Small intestine (tissue), 7 donors: ENCODE measurements around the gene ZFYVE28. TPM values are rescaled to one million over a fixed set of nuclear protein-coding genes. Genes with fewer than 3 reads are reported as not detected.

Source experiments
- DNase-seq, 2 donors: peaks; one replicate each; pipeline versions ENCODE4 v3.0.0 to v3.0.0-alpha.2; 2013
- FAIRE-seq: peaks from 2 replicates; lab custom pipeline; 2012; peaks lifted over from hg19 to GRCh38; lab: Jason Lieb, UNC
- H3K27ac ChIP-seq, 3 donors: one replicate each; pipeline ENCODE4 v1.5.1; 2013; ENCODE audit warnings: low read length in 2 of 3, mild to moderate bottlenecking in 2 of 3, control low read depth in 1 of 3, inconsistent platforms in 1 of 3, low read depth in 1 of 3, moderate library complexity in 1 of 3
- H3K27me3 ChIP-seq, 3 donors: one replicate each; pipeline ENCODE4 v1.6.1; 2013; ENCODE audit warnings: low read length in 3 of 3, inconsistent platforms in 1 of 3; ENCODE audit not compliant: control insufficient read depth in 3 of 3, insufficient read depth in 3 of 3
- H3K36me3 ChIP-seq, 3 donors: one replicate each; pipeline ENCODE4 v1.6.1; 2013; ENCODE audit warnings: low read length in 3 of 3, inconsistent platforms in 1 of 3, low read depth in 1 of 3, mild to moderate bottlenecking in 1 of 3, moderate library complexity in 1 of 3; ENCODE audit not compliant: control insufficient read depth in 3 of 3, insufficient read depth in 2 of 3
- H3K4me1 ChIP-seq, 3 donors: one replicate each; pipeline ENCODE4 v1.6.1; 2013; ENCODE audit warnings: low read length in 2 of 3, inconsistent platforms in 1 of 3, low read depth in 1 of 3, mild to moderate bottlenecking in 1 of 3, moderate library complexity in 1 of 3; ENCODE audit not compliant: control insufficient read depth in 3 of 3, insufficient read depth in 2 of 3
- H3K4me3 ChIP-seq, 3 donors: one replicate each; pipeline ENCODE4 v1.5.1; 2013; ENCODE audit warnings: low read length in 3 of 3, control low read depth in 1 of 3, inconsistent platforms in 1 of 3, low read depth in 1 of 3, mild to moderate bottlenecking in 1 of 3, moderate library complexity in 1 of 3
- H3K9me3 ChIP-seq, 2 donors: one replicate each; pipeline ENCODE4 v1.6.1; 2013; ENCODE audit warnings: low read depth in 1 of 2, low read length in 1 of 2; ENCODE audit not compliant: control insufficient read depth in 2 of 2, insufficient read depth in 1 of 2
- WGBS, 3 donors: extraction: QIAGEN DNeasy Blood & Tissue Kit; methylation state at CpG; one replicate each; pipeline ENCODE4 v1.1.7; 2013; 5-methylcytosine and 5-hydroxymethylcytosine counted together
- polyA plus RNA-seq, 4 donors: library from polyadenylated mRNA; stranded (reverse) in 3 of 4; unstranded in 1 of 4; fragments of 200-250 nt in 3 of 4; fragments of 120-200 nt in 1 of 4; gene quantifications; one replicate each; pipeline versions ENCODE4 v1.2.1 to v1.2.3, GENCODE V29; 2013
- donor health status: healthy with polysubstance abuse.
- donor health status: control.
- donor health status: control.
- donor health status: Bipolar disorder and iron deficiency.
- donor health status: healthy.

Gene ZFYVE28
- polyA plus RNA-seq, 4 donors = 8.6 to 29.5 (median 12.8) TPM

- DNase-seq (no peak), FAIRE-seq (no peak)
- H3K27ac ChIP-seq = peak overlapping the region in 1 of 3 donors; percentile 5
- 83 to 88% (median 83%) methylated on average over 28 of the region's 28 CpGs for WGBS, 3 donors
- H3K4me1 ChIP-seq = peaks cover 0 to 5% (median 0%) of the 10 kb centered on the region in 3 donors
- H3K36me3 ChIP-seq = peaks cover 0 to 9% (median 0%) of the 10 kb centered on the region in 3 donors
- no peaks in the 10 kb centered on the region for H3K9me3 ChIP-seq
- no peak overlapping the region for H3K4me3 ChIP-seq
- H3K27me3 ChIP-seq = no peaks in the 10 kb centered on the region
Measured at GRCh38 chr4:2333916-2334644, 84.4 kb downstream of the ZFYVE28 start.

- Histone ChIP-seq H3K36me3 (peaks cover 0 to 6% (median 0%) of the 10 kb centered on the region in 3 donors), H3K4me1 (peaks cover 0 to 5% (median 0%) of the 10 kb centered on the region in 3 donors), H3K27ac (no peak overlapping the region), H3K4me3 (no peak overlapping the region), H3K27me3 (no peaks in the 10 kb centered on the region), H3K9me3 (no peaks in the 10 kb centered on the region)
- 10 to 46% (median 25%) methylated on average over 18 of the region's 18 CpGs for WGBS, 3 donors
- peak; percentile 36 to 87 for DNase-seq
- FAIRE-seq = no peak
Measured at GRCh38 chr4:2333356-2333841, 85.0 kb downstream of the ZFYVE28 start.

GRCh38 chr4:2332976-2333319 lies 85.5 kb downstream of the ZFYVE28 start:
- no peak overlapping the region for H3K4me3 ChIP-seq
- peaks cover 0 to 5% (median 0%) of the 10 kb centered on the region in 3 donors for H3K4me1 ChIP-seq
- no peaks in the 10 kb centered on the region for H3K9me3 ChIP-seq
- H3K36me3 ChIP-seq = peaks cover 0 to 6% (median 0%) of the 10 kb centered on the region in 3 donors
- H3K27ac ChIP-seq = no peak overlapping the region
- FAIRE-seq = no peak
- 81 to 89% (median 83%) methylated on average over 6 of the region's 6 CpGs for WGBS, 3 donors
- DNase-seq = no peak
- no peaks in the 10 kb centered on the region for H3K27me3 ChIP-seq

- Histone ChIP-seq H3K4me1 (peaks cover 0 to 5% (median 0%) of the 10 kb centered on the region in 3 donors), H3K9me3 (no peaks in the 10 kb centered on the region), H3K27ac (no peak overlapping the region), H3K36me3 (peaks cover 0 to 6% (median 0%) of the 10 kb centered on the region in 3 donors), H3K4me3 (no peak overlapping the region), H3K27me3 (no peaks in the 10 kb centered on the region)
- FAIRE-seq (no peak), DNase-seq (no peak)
- WGBS, 3 donors = 87 to 89% (median 89%) methylated on average over 18 to 21 of the region's 21 CpGs
Measured at GRCh38 chr4:2332201-2332975, 86.1 kb downstream of the ZFYVE28 start.

- FAIRE-seq = no peak
- Histone ChIP-seq H3K27me3 (no peaks in the 10 kb centered on the region), H3K9me3 (peaks cover 0 to 3% of the 10 kb centered on the region in 2 donors), H3K4me1 (peaks cover 0 to 5% (median 0%) of the 10 kb centered on the region in 3 donors), H3K27ac (no peak overlapping the region), H3K4me3 (no peak overlapping the region), H3K36me3 (peaks cover 0 to 6% (median 0%) of the 10 kb centered on the region in 3 donors)
- no peak for DNase-seq
- WGBS, 3 donors = 84 to 87% (median 84%) methylated on average over 12 to 13 of the region's 13 CpGs
Measured at GRCh38 chr4:2331519-2332200, 86.8 kb downstream of the ZFYVE28 start.

GRCh38 chr4:2331043-2331420 lies 87.4 kb downstream of the ZFYVE28 start:
- Histone ChIP-seq H3K36me3 (peaks cover 0 to 6% (median 0%) of the 10 kb centered on the region in 3 donors), H3K27ac (no peak overlapping the region), H3K4me1 (peaks cover 0 to 5% (median 0%) of the 10 kb centered on the region in 3 donors), H3K9me3 (peaks cover 0 to 3% of the 10 kb centered on the region in 2 donors), H3K4me3 (no peak overlapping the region), H3K27me3 (no peaks in the 10 kb centered on the region)
- WGBS, 3 donors = 81 to 89% (median 82%) methylated on average over 10 to 11 of the region's 11 CpGs
- DNase-seq (no peak), FAIRE-seq (no peak)

GRCh38 chr4:2330091-2331042 lies 88.1 kb downstream of the ZFYVE28 start:
- Histone ChIP-seq H3K9me3 (peaks cover 0 to 6% of the 10 kb centered on the region in 2 donors), H3K4me1 (peaks cover 0 to 5% (median 0%) of the 10 kb centered on the region in 3 donors), H3K27ac (no peak overlapping the region), H3K4me3 (no peak overlapping the region), H3K36me3 (peaks cover 0 to 2% (median 0%) of the 10 kb centered on the region in 3 donors), H3K27me3 (no peaks in the 10 kb centered on the region)
- DNase-seq (no peak), FAIRE-seq (no peak)
- WGBS, 3 donors = 58 to 65% (median 58%) methylated on average over 19 of the region's 19 CpGs
